Hepatocyte (in vitro differentiated cells): Measurements from ENCODE around the gene STIM1. TPM values are rescaled to one million over a fixed set of nuclear protein-coding genes. Genes with fewer than 3 reads are reported as not detected.

Experiments used
- DNase-seq: peaks from one replicate; pipeline ENCODE4 v3.0.0-alpha.2; 2016; ENCODE audit warnings: low spot score
- H2AFZ ChIP-seq: fragments of 200-600 bp; sonication (generic); 2 replicates; pipeline ENCODE4 v1.6.0; 2016; ENCODE audit warnings: antibody characterized with exemption, mild to moderate bottlenecking
- H3K27ac ChIP-seq: fragments of 200-600 bp; sonication (generic); 2 replicates; pipeline ENCODE4 v1.5.1; 2016; ENCODE audit warnings: mild to moderate bottlenecking
- H3K27me3 ChIP-seq: fragments of 200-600 bp; sonication (generic); 2 replicates; pipeline ENCODE4 v1.6.1; 2016
- H3K36me3 ChIP-seq: fragments of 200-600 bp; sonication (generic); replicated peaks from 2 replicates; pipeline ENCODE4 v1.5.1; 2016; ENCODE audit warnings: low read depth; ENCODE audit not compliant: insufficient read depth
- H3K4me1 ChIP-seq: fragments of 200-600 bp; sonication (generic); 2 replicates; pipeline ENCODE4 v1.5.1; 2016; ENCODE audit warnings: mild to moderate bottlenecking, moderate library complexity; ENCODE audit not compliant: insufficient read depth
- H3K4me2 ChIP-seq: fragments of 200-600 bp; sonication (generic); 2 replicates; pipeline ENCODE4 v1.6.0; 2016
- H3K4me3 ChIP-seq: fragments of 200-600 bp; sonication (generic); 2 replicates; pipeline ENCODE4 v1.5.1; 2016; ENCODE audit warnings: mild to moderate bottlenecking
- H3K79me2 ChIP-seq: fragments of 200-600 bp; sonication (generic); 2 replicates; pipeline ENCODE4 v1.6.0; 2017; ENCODE audit warnings: mild to moderate bottlenecking
- H3K9me2 ChIP-seq: fragments of 200-600 bp; sonication (generic); replicated peaks from 2 replicates; pipeline ENCODE4 v1.6.0; 2017; ENCODE audit warnings: mild to moderate bottlenecking; ENCODE audit not compliant: insufficient read depth
- H3K9me3 ChIP-seq: fragments of 200-600 bp; sonication (generic); 2 replicates; pipeline ENCODE4 v1.5.1; 2016; ENCODE audit warnings: low read depth, mild to moderate bottlenecking
- H4K20me1 ChIP-seq: fragments of 200-600 bp; sonication (generic); 2 replicates; pipeline ENCODE4 v1.6.0; 2016; ENCODE audit warnings: mild to moderate bottlenecking; ENCODE audit not compliant: insufficient read depth, poor library complexity, severe bottlenecking
- CTCF ChIP-seq: fragments of 200-600 bp; sonication (generic); IDR thresholded peaks from 2 replicates; pipeline ENCODE4 v1.5.1; 2016; ENCODE audit warnings: antibody characterized with exemption, mild to moderate bottlenecking; ENCODE audit not compliant: poor library complexity
- EZH2 ChIP-seq: fragments of 200-600 bp; sonication (generic); IDR thresholded peaks from 2 replicates; pipeline ENCODE4 v1.6.1; 2016; ENCODE audit warnings: antibody characterized with exemption, mild to moderate bottlenecking, borderline replicate concordance
- EZH2phosphoT487 ChIP-seq: fragments of 200-600 bp; sonication (generic); IDR thresholded peaks from one replicate; pipeline ENCODE4 v1.6.1; 2018; ENCODE audit warnings: antibody characterized with exemption, mild to moderate bottlenecking, low read depth, moderate library complexity; ENCODE audit not compliant: unreplicated experiment, severe bottlenecking
- WGBS: methylation state at CpG from one replicate; pipeline ENCODE4 v1.1.6; 2016; ENCODE audit warnings: low lambda C conversion rate; ENCODE audit errors: missing lambda C conversion rate; 5-methylcytosine and 5-hydroxymethylcytosine counted together
- polyA plus RNA-seq: library from polyadenylated mRNA; unstranded; fragments of >200 nt; fragmentation: Nextera tagmentation; extraction: Ambion mirVana; gene quantifications from 2 replicates; pipeline ENCODE4 v1.2.1, GENCODE V29; 2016
- total RNA-seq: library from RNA; depleted of rRNA; stranded (reverse); fragments of >200 nt; gene quantifications from 2 replicates; pipeline ENCODE4 v1.2.3, GENCODE V29; 2014

STIM1 gene
- total and polyA plus RNA-seq, 2 experiments from 2014 or later, result 18.5 to 19.6 TPM

DNA sequence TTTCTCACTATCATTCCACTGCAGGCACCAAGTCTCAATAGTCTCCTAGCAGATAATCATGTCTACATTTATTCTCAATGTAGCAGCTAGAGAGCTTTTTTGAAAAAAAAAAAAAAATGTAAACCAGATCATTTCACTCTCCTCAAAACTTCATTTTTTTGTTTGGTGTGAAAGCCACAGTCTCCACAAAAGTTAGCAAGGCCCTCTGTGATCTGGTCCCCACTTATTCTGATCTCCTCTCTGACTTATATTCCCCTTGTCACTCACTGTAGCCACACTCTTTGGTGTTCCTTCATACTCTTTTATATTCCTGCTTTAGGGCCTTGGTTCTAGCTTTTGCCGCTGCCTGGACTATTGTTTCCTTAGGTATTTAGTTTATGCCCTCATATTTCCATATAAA lies 137.5 kb downstream of the STIM1 start:
- H3K9me3 ChIP-seq, result peaks cover 7% of the 10 kb centered on the region
- H3K36me3 ChIP-seq, result no peaks in the 10 kb centered on the region
- H3K4me1 ChIP-seq, result no peaks in the 10 kb centered on the region
- TF ChIP-seq CTCF (no peak), EZH2phosphoT487 (no peak), EZH2 (no peak)
- no peaks in the 10 kb centered on the region for H3K9me2 ChIP-seq
- no peak overlapping the region for H2AFZ ChIP-seq
- no peak overlapping the region for H3K27ac ChIP-seq
- no peak overlapping the region for H3K4me2 ChIP-seq
- peaks cover 10% of the 10 kb centered on the region for H3K79me2 ChIP-seq
- WGBS, result 91% methylated on average over 1 of the region's 1 CpG
- H4K20me1 ChIP-seq, result no peaks in the 10 kb centered on the region
- no peak overlapping the region for H3K4me3 ChIP-seq
- DNase-seq, result no peak
- no peaks in the 10 kb centered on the region for H3K27me3 ChIP-seq

DNA sequence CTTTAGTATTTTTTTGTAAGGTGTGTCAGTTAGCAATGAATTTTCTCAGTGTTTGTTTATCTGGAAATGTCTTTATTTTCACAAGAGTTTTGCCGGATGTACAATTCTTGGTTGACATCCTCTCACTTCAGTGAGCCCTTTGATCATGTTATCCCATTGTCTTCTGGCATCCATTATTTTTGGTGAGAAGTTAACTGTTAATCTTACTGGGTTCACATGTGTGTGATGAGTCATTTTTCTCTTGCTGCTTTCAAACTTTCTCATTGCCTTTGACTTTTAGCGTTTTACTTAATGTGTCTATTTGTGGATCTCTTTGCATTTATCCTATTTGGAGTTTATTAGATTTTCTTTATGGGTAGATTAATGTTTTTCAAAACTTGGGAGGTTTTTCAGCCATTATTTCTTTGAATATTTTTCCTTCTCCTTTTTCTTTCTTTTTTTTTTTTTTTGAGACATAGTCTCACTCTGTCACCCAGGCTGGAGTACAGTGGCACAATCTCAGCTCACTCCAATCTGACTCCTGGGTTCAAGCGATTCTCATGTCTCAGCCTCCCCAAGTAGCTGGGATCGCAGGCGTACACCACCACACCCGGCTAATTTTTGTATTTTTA lies 138.7 kb downstream of the STIM1 start:
- Histone ChIP-seq H3K27me3 (no peaks in the 10 kb centered on the region), H3K4me1 (no peaks in the 10 kb centered on the region), H3K27ac (no peak overlapping the region), H3K9me3 (peaks cover 7% of the 10 kb centered on the region), H3K9me2 (no peaks in the 10 kb centered on the region), H3K79me2 (peaks cover 10% of the 10 kb centered on the region), H3K4me3 (no peak overlapping the region), H2AFZ (no peak overlapping the region), H3K4me2 (no peak overlapping the region), H4K20me1 (no peaks in the 10 kb centered on the region), H3K36me3 (no peaks in the 10 kb centered on the region)
- no peak for DNase-seq
- no peak for TF ChIP-seq CTCF
- TF ChIP-seq EZH2phosphoT487, result no peak
- TF ChIP-seq EZH2, result no peak
- WGBS, result 95% methylated on average over 6 of the region's 6 CpGs

DNA sequence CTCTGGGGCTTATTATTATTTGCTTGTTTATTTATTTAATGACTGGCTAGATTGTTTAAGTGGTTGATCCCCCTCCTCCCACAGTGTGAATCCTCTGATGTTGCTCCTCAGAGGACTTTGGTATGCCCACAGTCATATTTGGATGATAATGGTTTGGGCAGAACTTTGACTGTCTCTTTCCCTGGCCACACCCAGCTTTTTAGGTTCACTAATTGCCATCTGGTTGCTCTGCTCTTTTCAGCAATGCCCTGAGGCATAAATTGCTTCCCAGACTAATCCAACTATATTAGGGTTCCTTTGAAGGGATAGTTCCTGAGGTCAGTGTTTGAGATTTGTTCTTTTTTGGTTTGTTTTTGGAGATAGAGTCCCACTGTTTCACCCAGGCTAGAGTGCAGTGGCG lies 139.8 kb downstream of the STIM1 start:
- Histone ChIP-seq H4K20me1 (no peaks in the 10 kb centered on the region), H3K9me2 (no peaks in the 10 kb centered on the region), H3K27ac (no peak overlapping the region), H3K9me3 (peaks cover 7% of the 10 kb centered on the region), H3K27me3 (no peaks in the 10 kb centered on the region), H3K4me1 (no peaks in the 10 kb centered on the region), H2AFZ (no peak overlapping the region), H3K36me3 (no peaks in the 10 kb centered on the region), H3K4me3 (no peak overlapping the region), H3K4me2 (no peak overlapping the region), H3K79me2 (peaks cover 10% of the 10 kb centered on the region)
- TF ChIP-seq EZH2phosphoT487 (no peak), EZH2 (no peak)
- 90% methylated on average over 1 of the region's 1 CpG for WGBS
- no peak for DNase-seq

DNA sequence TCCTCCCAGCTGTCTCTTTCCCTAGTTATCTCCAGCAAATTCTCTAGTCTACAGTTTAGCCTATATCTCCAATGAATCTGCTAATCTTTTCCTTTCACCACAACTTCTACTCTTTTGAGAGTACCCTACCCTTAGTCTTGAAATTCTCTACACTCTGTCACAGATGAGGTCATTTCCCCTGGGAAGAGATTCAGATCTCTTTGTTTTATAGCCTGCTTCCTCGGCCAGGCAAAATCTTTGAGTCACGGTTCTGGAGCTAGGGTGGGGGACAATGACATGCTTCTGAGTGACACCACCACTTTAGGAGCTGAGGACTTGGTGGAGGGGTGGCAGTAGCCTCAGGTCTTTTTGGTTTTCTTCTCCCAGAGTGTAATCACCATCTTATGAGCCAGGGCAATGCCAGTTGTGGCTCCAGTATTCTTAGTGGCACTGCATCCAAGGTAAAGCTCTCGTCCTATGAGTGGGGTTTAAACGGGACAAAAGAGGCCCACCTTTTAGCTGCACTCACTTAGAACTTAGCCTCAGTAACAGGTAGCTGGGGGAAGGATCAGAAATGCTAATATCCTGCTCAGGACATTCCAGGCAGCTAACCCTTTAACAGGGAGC lies 140.6 kb downstream of the STIM1 start:
- DNase-seq, result no peak
- Histone ChIP-seq H3K4me3 (no peak overlapping the region), H3K27ac (no peak overlapping the region), H2AFZ (no peak overlapping the region), H3K9me3 (peaks cover 7% of the 10 kb centered on the region), H3K36me3 (no peaks in the 10 kb centered on the region), H3K4me2 (no peak overlapping the region), H4K20me1 (no peaks in the 10 kb centered on the region), H3K4me1 (no peaks in the 10 kb centered on the region), H3K79me2 (peaks cover 10% of the 10 kb centered on the region), H3K27me3 (no peaks in the 10 kb centered on the region), H3K9me2 (no peaks in the 10 kb centered on the region)
- 66% methylated on average over 4 of the region's 4 CpGs for WGBS
- TF ChIP-seq EZH2 (no peak), CTCF (no peak), EZH2phosphoT487 (no peak)
